GM19238 (cell line): ENCODE measurements around the gene NAALADL2.

ENCODE experiments used
- DNase-seq: peaks from one replicate; pipeline ENCODE4 v3.0.0; 2011; ENCODE audit warnings: low spot score; ENCODE audit not compliant: insufficient read length

Gene NAALADL2

GRCh38 chr3:175198991-175199783, 340.1 kb downstream of the NAALADL2 start:
- no peak for DNase-seq

DNA sequence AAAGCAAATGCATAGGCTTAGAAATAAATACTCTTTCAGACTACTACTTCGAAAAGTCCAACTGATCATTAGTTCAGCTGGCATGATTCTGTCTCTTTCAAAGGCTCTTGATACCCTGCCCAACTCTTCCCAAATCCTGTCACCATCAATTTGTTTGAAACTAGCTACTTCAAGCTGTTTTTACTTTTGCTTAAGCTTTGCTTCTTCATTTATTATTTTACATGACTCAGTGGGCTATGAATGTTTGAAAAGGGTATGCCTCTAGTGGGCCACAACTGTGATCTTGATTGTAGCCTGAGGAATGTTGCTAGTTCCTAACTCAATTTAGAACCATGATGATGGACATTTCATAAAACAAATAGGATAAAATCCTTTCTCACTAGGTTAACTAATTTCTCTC, 340.8 kb downstream of the NAALADL2 start:
- DNase-seq, result no peak

GRCh38 chr3:175200391-175201095, 341.4 kb downstream of the NAALADL2 start:
- no peak for DNase-seq

DNA sequence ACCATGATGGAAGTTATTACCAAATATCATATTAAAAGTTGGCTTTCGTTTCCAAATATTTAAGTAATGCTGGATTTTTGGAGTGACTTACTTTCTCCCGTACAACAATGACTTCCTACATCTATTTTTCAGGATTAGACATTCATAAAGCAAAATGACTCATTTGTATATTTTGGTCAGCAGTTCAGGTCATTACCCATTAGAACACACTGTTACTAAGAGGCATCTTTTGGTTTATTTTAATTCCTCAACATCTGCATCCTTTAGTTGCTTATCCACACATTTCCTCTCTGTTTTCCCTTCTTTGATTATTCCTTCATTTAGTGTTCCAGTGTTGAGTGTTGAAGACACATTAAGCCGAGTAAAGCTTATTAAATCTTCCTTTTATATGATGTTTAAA, 348.2 kb downstream of the NAALADL2 start:
- no peak for DNase-seq

DNA sequence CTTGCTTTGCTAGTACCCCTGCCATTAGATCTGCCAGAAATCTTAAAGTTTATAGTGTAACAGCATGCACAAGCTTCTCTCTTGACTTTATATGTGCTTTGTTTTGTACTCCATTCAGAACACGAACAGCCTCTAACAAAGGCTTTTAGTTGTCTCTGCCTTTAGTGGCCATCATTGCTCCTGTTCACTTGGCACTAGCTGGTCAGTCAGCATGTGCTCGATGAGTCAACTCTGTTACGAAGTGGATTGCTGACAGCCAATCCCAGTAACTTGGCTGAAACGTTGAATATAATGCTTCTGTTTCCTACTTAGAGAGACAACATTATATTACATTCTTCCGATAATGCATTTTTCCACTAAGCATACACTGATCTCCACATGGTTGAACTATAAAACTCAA, 349.2 kb downstream of the NAALADL2 start:
- DNase-seq, result no peak

DNA sequence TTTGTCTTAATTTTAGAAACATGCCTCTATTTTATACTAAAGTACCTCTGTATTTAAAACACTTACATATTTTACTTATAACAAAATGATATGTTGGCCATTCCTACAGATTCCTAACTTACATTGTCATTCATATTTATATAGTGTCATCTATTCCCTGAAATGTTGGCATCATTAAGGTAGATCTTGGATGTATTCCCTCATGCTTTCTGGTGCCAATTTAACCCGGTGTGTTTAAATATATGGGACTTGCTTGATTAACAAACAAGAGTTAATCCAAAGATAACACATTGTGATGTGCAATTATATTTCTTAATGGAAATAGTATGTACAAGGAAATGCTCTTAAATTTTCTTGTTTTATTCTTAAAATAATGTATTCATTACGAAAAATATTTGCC, 352.3 kb downstream of the NAALADL2 start:
- DNase-seq, result no peak

GRCh38 chr3:175212896-175213295, 353.8 kb downstream of the NAALADL2 start:
- no peak for DNase-seq

GRCh38 chr3:175214216-175214615, 355.1 kb downstream of the NAALADL2 start:
- no peak for DNase-seq

DNA sequence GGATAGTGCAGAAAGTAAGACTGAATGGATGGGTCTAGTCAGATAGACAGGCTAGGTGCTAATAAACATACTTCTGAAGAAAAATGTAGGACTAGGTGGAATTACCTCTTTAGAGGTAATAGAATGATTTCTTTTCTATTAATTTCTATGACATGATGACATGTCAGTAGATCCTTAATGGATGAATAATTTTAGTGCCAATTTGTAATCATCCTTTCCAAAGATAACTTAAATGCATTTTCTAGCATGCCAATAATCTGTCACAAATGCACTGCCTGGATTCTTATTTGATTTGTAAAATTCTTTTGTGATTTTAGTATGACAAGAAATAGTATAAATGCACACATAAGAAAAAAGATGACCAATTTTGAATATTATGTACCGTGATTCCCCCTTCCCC, 356.7 kb downstream of the NAALADL2 start:
- no peak for DNase-seq

GRCh38 chr3:175222356-175222755, 363.2 kb downstream of the NAALADL2 start:
- DNase-seq, result no peak

DNA sequence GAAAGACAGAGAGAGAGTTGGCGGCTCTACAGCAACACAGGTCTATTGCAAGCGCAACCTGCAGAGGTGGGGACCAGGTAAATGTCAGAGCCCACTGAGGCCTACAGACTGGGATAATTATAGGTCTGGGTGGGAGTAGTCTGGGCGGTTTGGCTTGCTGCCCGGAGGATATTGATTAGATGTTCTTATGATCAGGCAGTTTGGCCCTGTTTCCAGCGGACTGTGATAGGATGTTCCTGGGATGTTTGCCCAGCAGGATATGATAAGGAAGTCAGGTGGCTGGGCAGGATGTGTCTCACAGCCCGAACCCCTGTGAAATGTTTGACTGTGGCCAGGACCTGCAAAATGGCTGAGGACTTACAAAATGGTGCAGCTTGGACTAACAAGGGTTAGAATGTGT, 364.9 kb downstream of the NAALADL2 start:
- no peak for DNase-seq

GRCh38 chr3:175226444-175226843, 367.3 kb downstream of the NAALADL2 start:
- DNase-seq, result no peak

- DNase-seq, result no peak
Measured at GRCh38 chr3:175227126-175227525, 368.0 kb downstream of the NAALADL2 start.

GRCh38 chr3:175233957-175234940, 375.1 kb downstream of the NAALADL2 start:
- DNase-seq, result no peak

DNA sequence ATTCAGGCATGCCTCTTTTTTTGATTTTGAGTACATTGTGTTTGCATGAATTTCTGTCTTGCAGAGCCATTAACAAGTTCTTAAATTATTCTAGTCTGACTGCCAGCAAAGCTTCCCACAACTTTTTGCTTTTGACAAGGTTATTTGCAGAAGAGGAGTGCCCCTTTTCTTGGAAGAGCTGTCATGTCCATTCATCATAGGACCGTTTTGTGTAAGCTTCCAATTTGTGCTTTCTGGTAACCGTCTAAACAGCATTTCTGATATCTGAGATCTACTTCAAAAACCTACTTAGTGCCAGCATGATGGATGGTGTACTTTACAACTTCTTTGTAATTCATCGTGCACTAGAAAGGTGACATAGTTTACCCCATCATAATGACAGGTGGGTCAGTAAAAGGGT, 379.7 kb downstream of the NAALADL2 start:
- DNase-seq, result no peak

- no peak for DNase-seq
Measured at GRCh38 chr3:175240921-175241320, 381.8 kb downstream of the NAALADL2 start.

DNA sequence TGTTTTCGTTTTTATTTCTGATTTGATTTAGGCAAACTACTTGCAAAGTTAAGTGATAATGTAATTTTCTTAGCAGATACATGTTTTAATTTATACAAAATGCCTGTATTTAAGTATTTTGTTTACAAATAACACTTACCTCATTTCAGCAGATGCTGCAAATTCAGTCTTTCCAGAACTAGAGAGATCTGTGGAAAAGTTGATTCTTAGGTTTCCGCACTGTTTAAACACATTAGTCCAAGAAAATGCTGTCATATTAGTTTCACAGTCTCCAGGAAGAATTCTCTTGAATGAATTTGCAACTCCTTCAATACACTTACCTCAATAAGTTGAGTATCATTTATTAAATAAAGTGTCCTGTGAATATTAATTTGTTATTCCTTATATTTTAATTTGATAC, 383.1 kb downstream of the NAALADL2 start:
- no peak for DNase-seq

DNA sequence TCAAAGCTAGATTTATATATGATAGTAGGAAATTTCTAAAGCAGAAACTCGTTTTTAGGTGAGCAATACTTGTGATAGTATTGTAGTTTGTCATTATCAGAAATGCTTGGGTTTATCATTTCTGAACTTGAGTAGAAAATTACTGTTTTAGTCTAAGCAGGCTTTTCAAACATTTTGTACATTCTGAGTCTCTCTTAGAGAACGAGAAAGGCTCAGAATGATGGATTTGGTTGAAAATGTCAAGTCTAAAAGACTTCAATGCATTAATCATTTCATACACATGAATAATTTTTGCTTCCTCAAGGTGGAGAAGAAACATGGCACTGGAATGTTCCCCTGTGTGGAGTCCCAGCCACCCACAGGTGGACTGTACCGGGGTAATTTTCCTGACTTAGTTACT, 387.1 kb downstream of the NAALADL2 start:
- no peak for DNase-seq

- no peak for DNase-seq
Measured at GRCh38 chr3:175246766-175247165, 387.6 kb downstream of the NAALADL2 start.

DNA sequence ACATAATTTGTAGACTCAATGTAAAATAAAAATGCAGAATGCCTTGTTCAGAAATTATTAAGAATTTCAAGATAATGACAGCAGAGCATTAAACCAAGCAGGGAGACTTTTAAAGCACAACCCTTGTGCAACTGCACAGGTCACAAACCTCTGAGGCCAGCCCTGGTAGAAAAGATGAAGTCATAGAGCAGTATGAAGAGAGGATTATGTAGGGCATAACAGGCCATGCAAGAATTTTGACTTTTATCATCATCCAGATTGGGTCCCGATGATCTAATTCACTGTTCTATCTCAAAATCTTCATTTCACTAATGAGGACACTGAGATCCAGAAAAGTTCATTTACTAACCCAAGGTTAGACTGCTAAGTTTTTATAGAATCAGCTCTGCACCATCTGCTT, 388.5 kb downstream of the NAALADL2 start:
- no peak for DNase-seq

DNA sequence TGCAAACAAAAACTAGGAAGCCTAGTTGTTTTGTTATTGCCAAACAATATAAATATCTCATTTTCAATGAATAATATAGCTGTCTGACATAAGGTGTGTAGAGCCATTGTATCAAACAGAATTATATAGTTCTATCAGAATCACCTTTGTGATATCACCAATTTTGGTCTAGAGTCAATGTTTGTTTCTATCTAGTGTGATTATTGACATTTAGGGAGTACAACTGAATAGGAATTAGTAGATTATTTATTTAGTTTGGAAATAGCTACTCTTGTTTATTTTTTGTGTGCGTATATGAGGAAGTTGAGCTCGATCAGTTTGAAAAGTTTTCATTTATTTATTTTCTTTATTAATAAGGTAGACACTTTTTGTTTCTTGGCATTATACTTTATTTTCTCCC, 389.7 kb downstream of the NAALADL2 start:
- DNase-seq, result no peak

GRCh38 chr3:175255698-175256097, 396.6 kb downstream of the NAALADL2 start:
- no peak for DNase-seq
